GM19193 (cell line): Measurements from ENCODE around the gene KCNMB1.

Source experiments
- POLR2A ChIP-seq: IDR thresholded peaks from 4 replicates; pipeline ENCODE4 v1.6.1; 2011; ENCODE audit not compliant: insufficient read depth, insufficient read length; ENCODE audit errors: extremely low read depth

The KCNMB1 gene

GRCh38 chr5:170338933-170339779 is 50.0 kb downstream of the KCNMB1 start:
- no peak for TF ChIP-seq POLR2A

GRCh38 chr5:170338291-170338690 is 50.9 kb downstream of the KCNMB1 start:
- no peak for TF ChIP-seq POLR2A

GRCh38 chr5:170337045-170337733 is 52.0 kb downstream of the KCNMB1 start:
- no peak for TF ChIP-seq POLR2A

GRCh38 chr5:170336065-170336464 is 53.1 kb downstream of the KCNMB1 start:
- no peak for TF ChIP-seq POLR2A

GRCh38 chr5:170334626-170335025 is 54.5 kb downstream of the KCNMB1 start:
- no peak for TF ChIP-seq POLR2A

- no peak for TF ChIP-seq POLR2A
Observed at GRCh38 chr5:170333161-170333910, 55.8 kb downstream of the KCNMB1 start.

GRCh38 chr5:170332058-170332457 is 57.1 kb downstream of the KCNMB1 start:
- no peak for TF ChIP-seq POLR2A

- TF ChIP-seq POLR2A: no peak
Observed at GRCh38 chr5:170330568-170331054, 58.6 kb downstream of the KCNMB1 start.

- no peak for TF ChIP-seq POLR2A
Observed at GRCh38 chr5:170329524-170329923, 59.6 kb downstream of the KCNMB1 start.

GRCh38 chr5:170327829-170328228 is 61.3 kb downstream of the KCNMB1 start:
- TF ChIP-seq POLR2A: no peak

GRCh38 chr5:170327168-170327567 is 62.0 kb downstream of the KCNMB1 start:
- TF ChIP-seq POLR2A: no peak
